OCI-LY3 (cell line): ENCODE results near the gene JAZF1.

Experiments used
- EZH2phosphoT487 ChIP-seq: fragments of 200-600 bp; shearing (Covaris generic); IDR thresholded peaks from 2 replicates; pipeline ENCODE4 v1.6.1; 2018; ENCODE audit warnings: antibody characterized with exemption, mixed run types, low read depth
- TF ChIP-seq, protein P1 (sequence below): fragments of 200-600, 300-600 bp; sonication (generic); IDR thresholded peaks from 2 replicates; pipeline ENCODE4 v1.5.1; 2014; ENCODE audit warnings: antibody characterized with exemption, low read length, low read depth

DNA sequence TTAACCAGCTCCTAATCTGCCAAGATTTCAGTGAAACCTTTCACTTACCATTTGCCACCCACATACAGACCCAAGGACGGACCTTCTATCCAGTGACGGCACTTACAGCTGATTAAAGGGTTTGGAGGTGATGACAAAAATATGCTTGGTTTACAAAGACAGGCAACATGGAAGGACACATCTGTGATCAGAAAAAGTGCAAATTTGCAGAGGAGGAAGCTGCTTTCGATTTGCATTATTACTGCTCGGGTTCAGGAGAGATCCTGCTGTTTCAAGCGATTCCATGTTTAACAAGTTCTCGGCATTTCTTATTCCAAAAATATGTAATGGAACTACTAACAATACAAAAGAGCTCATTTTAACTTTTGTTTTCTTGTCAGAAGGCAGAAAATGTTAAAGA, 109.0 kb downstream of the JAZF1 start:
- TF ChIP-seq, protein P1, sequence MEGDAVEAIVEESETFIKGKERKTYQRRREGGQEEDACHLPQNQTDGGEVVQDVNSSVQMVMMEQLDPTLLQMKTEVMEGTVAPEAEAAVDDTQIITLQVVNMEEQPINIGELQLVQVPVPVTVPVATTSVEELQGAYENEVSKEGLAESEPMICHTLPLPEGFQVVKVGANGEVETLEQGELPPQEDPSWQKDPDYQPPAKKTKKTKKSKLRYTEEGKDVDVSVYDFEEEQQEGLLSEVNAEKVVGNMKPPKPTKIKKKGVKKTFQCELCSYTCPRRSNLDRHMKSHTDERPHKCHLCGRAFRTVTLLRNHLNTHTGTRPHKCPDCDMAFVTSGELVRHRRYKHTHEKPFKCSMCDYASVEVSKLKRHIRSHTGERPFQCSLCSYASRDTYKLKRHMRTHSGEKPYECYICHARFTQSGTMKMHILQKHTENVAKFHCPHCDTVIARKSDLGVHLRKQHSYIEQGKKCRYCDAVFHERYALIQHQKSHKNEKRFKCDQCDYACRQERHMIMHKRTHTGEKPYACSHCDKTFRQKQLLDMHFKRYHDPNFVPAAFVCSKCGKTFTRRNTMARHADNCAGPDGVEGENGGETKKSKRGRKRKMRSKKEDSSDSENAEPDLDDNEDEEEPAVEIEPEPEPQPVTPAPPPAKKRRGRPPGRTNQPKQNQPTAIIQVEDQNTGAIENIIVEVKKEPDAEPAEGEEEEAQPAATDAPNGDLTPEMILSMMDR, result no peak
- no peak for TF ChIP-seq EZH2phosphoT487
